GM11168 (cell line): Measurements from ENCODE around the gene SCT.

Experiments used
- in situ Hi-C: fragments of 300-500 bp; cut with MboI; formaldehyde crosslinking; loops from one replicate; pipeline ENCODE4 v1.12.0; 2022; ENCODE audit warnings: low sequenced_read_pairs; ENCODE audit not compliant: unreplicated experiment

The SCT gene

DNA sequence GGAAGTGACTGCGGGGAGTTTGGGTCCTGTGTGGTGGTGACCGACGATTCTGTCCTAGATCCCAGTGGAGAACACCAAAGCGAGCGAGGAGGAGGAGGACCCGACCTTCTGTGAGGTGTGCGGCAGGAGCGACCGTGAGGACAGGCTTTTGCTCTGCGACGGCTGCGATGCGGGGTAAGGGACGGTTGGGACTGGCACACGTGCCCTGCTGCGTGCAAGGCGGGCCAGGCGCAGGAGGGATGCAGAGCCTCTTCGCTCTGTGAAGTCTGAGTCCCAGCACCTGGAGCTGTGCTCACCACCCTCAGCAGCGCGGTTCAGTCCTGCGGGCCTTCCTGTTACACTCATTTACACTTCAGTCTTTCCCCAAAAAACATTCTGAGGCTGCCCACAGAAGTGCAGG, 34.5 kb downstream of the SCT start:
- in situ Hi-C loops, result no loop called here

DNA sequence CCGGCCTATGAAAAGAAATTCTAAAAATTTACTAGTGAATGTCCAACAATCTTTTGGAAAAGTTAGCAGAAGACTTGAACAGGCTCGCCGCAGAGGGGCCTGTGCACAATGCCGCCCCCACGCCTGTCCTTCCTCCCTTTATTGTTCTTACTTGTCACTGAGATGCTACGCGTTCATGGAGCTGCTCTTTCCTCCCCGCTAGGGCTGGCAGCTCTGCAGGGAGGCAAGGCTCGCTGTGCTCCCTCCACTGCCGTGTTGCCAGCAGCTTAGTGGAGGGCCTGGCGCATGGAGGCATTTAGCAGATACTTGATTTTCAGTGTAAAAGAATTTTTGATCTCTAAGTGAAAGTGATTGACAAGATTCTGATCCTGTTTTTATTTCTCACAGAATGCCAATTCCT, 36.0 kb downstream of the SCT start:
- in situ Hi-C loops, result no loop called here

- in situ Hi-C loops, result no loop called here
These were observed 37.2 kb downstream of the SCT start for GRCh38 chr11:589798-590197.

DNA sequence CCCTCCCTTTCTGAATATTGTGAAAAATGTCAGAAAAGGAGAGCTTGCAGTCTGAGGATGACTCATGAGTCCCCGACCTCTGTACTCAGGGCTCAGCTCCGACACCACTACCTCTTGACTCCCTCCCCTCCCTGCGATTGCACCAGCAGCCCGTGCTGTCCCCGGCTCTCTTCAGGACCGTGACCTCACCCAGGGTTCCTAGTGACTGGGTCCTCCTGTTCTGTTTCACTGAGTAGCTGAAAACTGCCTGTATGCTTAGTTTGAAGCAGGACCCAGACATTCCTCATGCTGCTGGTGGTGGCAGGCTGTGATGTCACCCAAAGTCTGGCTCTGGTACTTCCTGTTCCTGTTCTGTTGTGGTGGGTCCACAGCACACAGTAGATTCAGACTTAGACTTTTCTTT, 39.0 kb downstream of the SCT start:
- in situ Hi-C loops, result no loop called here

- in situ Hi-C loops, result no loop called here
These were observed 39.4 kb downstream of the SCT start for GRCh38 chr11:587546-587945.

DNA sequence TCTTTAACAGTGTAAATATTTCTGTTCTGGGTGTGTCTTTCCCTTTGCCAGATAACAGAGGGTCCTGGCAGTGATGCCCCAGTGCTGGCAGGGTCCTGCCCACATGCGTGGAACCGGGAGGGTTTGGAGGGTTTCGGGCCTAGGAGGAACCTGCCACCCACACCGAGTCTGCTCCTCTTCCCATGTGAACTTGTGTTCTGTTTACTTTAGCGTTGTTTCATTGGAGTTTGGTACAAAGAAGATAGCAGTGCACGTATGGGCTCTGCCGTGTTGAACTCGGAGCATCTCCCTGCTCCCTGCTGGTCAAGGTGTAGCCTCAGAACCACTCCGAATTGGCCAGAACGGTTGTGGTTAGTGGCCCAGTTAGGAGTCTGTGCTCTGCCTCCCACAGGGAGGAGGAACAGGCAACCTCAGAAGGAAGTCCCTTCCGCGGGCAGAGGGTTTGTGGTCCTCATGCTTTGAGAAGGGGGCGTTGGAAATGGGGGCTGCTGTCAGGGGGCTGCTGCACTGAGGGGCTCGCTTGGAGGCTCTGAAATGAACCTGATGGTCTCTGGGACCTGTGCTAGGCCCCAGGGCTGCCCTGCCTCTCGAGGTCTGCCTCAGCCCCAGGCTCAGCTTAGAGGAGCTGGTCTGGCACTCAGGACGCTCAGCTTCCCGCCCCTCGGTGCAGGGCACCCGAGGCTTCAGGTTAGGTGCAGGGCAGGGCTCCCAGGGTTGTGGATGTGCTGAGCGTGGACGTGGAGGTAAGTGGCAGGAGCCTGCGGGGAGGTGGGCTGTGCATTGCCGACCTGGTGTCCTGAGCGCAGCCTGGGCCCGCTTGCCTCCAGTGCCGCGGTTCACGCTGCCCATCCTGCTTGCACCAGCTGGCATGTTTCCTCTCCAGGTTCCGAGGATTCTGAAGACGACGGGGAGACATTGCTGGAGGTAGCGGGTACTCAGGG, 40.3 kb downstream of the SCT start:
- in situ Hi-C loops, result no loop called here

DNA sequence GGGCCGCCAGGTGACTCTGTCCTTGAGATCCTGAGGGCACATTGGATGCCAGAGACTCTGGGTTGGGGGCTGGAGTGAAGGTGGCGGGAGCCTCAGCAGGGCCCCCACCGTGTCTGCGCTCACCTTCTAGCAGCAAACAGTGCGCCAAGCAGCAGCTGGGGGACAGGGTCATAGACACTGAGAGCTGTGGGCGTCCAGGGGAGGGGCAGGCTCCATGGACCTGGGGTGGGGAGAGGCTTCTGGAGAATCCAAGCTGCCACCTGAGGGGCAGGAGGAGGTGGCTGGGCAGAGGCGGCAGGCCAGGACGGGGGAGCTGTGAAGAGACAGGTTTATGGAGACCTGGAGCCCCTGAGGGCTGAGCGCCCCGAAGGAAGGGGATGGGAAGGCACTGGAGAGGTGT, 42.7 kb downstream of the SCT start:
- in situ Hi-C loops, result no loop called here

DNA sequence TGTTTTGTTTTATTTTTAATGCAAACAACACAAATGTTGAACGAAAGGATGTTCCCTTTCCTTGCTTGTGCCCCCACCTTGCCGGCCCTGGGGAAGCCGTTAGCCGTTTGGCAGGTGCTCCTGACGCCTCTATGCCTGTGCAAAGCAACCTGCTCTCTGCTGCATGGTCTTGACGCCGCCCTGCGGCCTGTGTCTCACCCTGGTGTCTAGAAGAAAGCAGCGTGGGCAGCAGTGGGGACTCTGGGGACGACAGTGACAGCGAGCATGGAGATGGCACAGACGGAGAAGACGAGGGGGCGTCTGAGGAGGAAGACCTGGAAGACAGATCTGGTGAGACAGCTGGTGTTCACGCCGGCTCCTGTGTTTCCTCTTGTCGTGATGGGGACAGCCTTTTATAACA, 45.2 kb downstream of the SCT start:
- in situ Hi-C loops, result no loop called here

- in situ Hi-C loops, result no loop called here
These were observed 45.6 kb downstream of the SCT start for GRCh38 chr11:581342-581741.

GRCh38 chr11:579830-580601, 47.0 kb downstream of the SCT start:
- in situ Hi-C loops, result no loop called here

GRCh38 chr11:578276-579035, 48.5 kb downstream of the SCT start:
- in situ Hi-C loops, result no loop called here

DNA sequence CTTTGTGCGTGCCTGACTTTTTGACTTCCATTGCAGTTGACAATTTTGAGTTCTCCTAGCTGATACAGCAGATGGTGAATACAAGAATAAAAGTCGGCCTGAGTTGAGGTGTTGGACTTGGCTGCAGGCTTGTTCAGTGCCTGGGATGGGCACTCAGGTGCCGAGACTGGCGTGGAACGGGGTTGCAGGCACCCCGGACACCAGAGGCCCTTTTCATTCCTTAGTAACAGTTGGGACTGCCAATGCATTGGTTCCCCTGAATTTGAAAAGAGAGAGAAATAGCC, 49.4 kb downstream of the SCT start:
- in situ Hi-C loops, result no loop called here

DNA sequence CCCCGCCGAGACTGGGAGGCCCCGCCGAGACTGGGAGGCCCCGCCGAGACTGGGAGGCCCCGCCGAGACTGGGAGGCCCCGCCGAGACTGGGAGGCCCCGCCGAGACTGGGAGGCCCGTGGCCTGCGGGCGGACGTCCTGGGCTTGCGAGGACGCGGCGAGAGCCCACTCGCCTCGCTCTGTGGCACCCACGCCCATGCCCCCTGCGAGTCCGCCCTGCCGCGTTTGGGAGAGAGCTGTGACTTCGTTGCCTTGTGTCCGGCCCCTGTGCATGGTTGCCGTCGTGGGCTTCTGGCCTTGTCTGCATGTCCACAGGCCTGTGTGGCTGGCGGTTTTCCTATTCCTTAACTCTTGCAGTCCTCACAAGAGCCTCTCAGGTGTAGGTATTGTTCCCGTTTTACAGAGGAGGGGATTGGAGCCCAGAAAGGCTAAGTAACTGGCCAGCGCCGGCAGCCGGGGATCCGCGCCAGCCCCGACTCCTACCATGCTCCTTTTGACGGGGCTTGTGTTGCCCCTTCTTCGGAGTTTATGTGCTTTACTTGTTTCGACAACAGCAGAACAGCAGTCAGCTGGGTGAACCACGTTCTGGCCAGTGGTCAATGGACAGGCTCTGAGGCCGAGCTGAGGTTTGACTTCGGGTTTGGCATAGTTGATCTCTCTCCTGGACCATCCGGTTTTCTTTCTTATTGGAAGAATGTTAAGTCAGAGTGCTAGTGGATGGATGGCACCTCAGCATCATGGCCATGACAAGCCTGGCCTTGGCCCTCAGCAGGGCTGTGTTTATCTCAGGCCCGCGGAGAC, 50.0 kb downstream of the SCT start:
- in situ Hi-C loops, result no loop called here
